ENCODE data around the gene CXCR2. TPM values are rescaled to one million over a fixed set of nuclear protein-coding genes. Genes with fewer than 3 reads are reported as not detected.
A peak's percentile ranks its signal among the peaks of the same experiment; 100 is the strongest.

CXCR2 gene
- total and polyA plus RNA-seq, 2 experiments from 2014 or later = 0.52 to 1.6 TPM

GRCh38 chr2:218137514-218137913, 11.7 kb downstream of the CXCR2 start:
- Histone ChIP-seq H3K79me2 (replicated peaks; ENCODE audit: insufficient read depth) (no peaks in the 10 kb centered on the region), H3K27ac (ENCODE audit: low read depth) (no peak overlapping the region), H3K9me2 (ENCODE audit: insufficient read depth) (no peaks in the 10 kb centered on the region), H3K27me3 (ENCODE audit: insufficient read depth) (no peaks in the 10 kb centered on the region), H3F3A (replicated peaks; ENCODE audit: low read depth) (no peaks in the 10 kb centered on the region), H3K4me1 (ENCODE audit: insufficient read depth) (no peaks in the 10 kb centered on the region), H2AFZ (peak overlapping the region; percentile 69; the same call in 1 of the 2 replicates), H3K4me3 (no peak overlapping the region), H3K36me3 (ENCODE audit: insufficient read depth) (no peaks in the 10 kb centered on the region), H3K4me2 (no peak overlapping the region), H4K20me1 (replicated peaks; ENCODE audit: insufficient read depth) (no peaks in the 10 kb centered on the region)
- H3K4me1 Mint-ChIP-seq = no peaks in the 10 kb centered on the region
- TF ChIP-seq REST (IDR thresholded peaks at IDR 0.05; ENCODE audit: unreplicated experiment) (no peak), CTCF (conservative IDR thresholded peaks at IDR 0.05; ENCODE audit: low read depth in 2 of 2) (no peak), EZH2 (IDR thresholded peaks at IDR 0.05; ENCODE audit: low read depth, unreplicated experiment) (no peak), JUNB (IDR thresholded peaks at IDR 0.05; ENCODE audit: unreplicated experiment) (no peak), ETS1 (IDR thresholded peaks at IDR 0.05) (no peak), EZH2phosphoT487 (IDR thresholded peaks at IDR 0.05; ENCODE audit: unreplicated experiment) (no peak), NANOG (IDR thresholded peaks at IDR 0.05; ENCODE audit: borderline replicate concordance) (no peak), POLR2AphosphoS5 (IDR thresholded peaks at IDR 0.05; ENCODE audit: low read depth) (no peak), ZNF462 (CRISPR knock-in tag; IDR thresholded peaks at IDR 0.05) (no peak), ZNF114 (CRISPR knock-in tag; IDR thresholded peaks at IDR 0.05) (no peak), ZNF331 (CRISPR knock-in tag; IDR thresholded peaks at IDR 0.05; ENCODE audit: low read depth) (no peak), STAT1 (IDR thresholded peaks at IDR 0.05; ENCODE audit: unreplicated experiment) (no peak), CREB1 (CRISPR knock-in tag; IDR thresholded peaks at IDR 0.05; ENCODE audit: low read depth) (no peak)
- H3K36me3 Mint-ChIP-seq (ENCODE audit: low read depth) = no peaks in the 10 kb centered on the region
- no peak overlapping the region for H3K4me3 Mint-ChIP-seq
- no peak for DNase-seq (ENCODE audit: low spot score)
- H3K27ac Mint-ChIP-seq = no peak overlapping the region
- ATAC-seq = no peak
- no peaks in the 10 kb centered on the region for H3K9me3 Mint-ChIP-seq
- peaks cover 6% of the 10 kb centered on the region for H3K27me3 Mint-ChIP-seq (ENCODE audit: insufficient read depth, low read depth, poor library complexity)

Measured in GM23338 (cell line).